Measurements from ENCODE around the gene GON4L. TPM values are rescaled to one million over a fixed set of nuclear protein-coding genes. Genes with fewer than 3 reads are reported as not detected.
"Not testable (repeated sequence)": the region's sequence is repeated elsewhere in the genome, so short reads cannot be mapped to it uniquely, and the experiment has no call there.

Gene GON4L
- total RNA-seq, 1 donor from 2014 or later: 49.5 TPM

GRCh38 chr1:155759966-155760630 is 96.9 kb downstream of the GON4L start:
- no peaks in the 10 kb centered on the region for H3K4me1 ChIP-seq
- ATAC-seq (no peak), DNase-seq (no peak)
- no peak overlapping the region for H3K27ac ChIP-seq
- no peaks in the 10 kb centered on the region for H3K27me3 ChIP-seq
- peaks cover 86% of the 10 kb centered on the region for H3K36me3 ChIP-seq
- no peak for TF ChIP-seq CTCF (IDR thresholded peaks at IDR 0.05)
- no peaks in the 10 kb centered on the region for H3K9me3 ChIP-seq
- no peak overlapping the region for H3K4me3 ChIP-seq
- intact Hi-C loops (cut with DNase I): no loop called here

GRCh38 chr1:155759017-155759416 is 98.0 kb downstream of the GON4L start:
- H3K9me3 ChIP-seq; H3K27me3 ChIP-seq; intact Hi-C loops (cut with DNase I); H3K27ac ChIP-seq; H3K4me1 ChIP-seq; ATAC-seq; H3K4me3 ChIP-seq: not testable (repeated sequence)
- peak; percentile 23 for DNase-seq
- peaks cover 86% of the 10 kb centered on the region for H3K36me3 ChIP-seq

GRCh38 chr1:155748141-155748540 is 108.9 kb downstream of the GON4L start:
- H3K27ac ChIP-seq; H3K4me3 ChIP-seq; DNase-seq; ATAC-seq; intact Hi-C loops (cut with DNase I); H3K4me1 ChIP-seq; H3K9me3 ChIP-seq; H3K27me3 ChIP-seq: not testable (repeated sequence)
- peaks cover 42% of the 10 kb centered on the region for H3K36me3 ChIP-seq

DNA sequence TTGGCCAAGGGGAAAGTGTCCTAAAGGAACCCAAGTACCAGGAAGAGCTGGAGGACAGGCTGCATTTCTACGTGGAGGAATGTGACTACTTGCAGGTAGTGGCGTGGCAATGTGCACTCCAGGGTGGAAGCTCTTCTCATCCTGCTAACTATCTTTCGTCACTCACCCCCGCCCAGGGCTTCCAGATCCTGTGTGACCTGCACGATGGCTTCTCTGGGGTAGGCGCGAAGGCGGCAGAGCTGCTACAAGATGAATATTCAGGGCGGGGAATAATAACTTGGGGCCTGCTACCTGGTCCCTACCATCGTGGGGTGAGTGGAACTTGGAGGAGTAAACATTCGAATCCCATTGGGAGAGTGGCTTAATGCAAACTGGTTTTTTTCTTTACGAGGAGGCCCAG is 109.4 kb downstream of the GON4L start:
- intact Hi-C loops (cut with DNase I); H3K27me3 ChIP-seq; H3K9me3 ChIP-seq; H3K27ac ChIP-seq; H3K4me1 ChIP-seq; H3K4me3 ChIP-seq; ATAC-seq: not testable (repeated sequence)
- peak; percentile 8 for DNase-seq
- H3K36me3 ChIP-seq: peaks cover 36% of the 10 kb centered on the region

DNA sequence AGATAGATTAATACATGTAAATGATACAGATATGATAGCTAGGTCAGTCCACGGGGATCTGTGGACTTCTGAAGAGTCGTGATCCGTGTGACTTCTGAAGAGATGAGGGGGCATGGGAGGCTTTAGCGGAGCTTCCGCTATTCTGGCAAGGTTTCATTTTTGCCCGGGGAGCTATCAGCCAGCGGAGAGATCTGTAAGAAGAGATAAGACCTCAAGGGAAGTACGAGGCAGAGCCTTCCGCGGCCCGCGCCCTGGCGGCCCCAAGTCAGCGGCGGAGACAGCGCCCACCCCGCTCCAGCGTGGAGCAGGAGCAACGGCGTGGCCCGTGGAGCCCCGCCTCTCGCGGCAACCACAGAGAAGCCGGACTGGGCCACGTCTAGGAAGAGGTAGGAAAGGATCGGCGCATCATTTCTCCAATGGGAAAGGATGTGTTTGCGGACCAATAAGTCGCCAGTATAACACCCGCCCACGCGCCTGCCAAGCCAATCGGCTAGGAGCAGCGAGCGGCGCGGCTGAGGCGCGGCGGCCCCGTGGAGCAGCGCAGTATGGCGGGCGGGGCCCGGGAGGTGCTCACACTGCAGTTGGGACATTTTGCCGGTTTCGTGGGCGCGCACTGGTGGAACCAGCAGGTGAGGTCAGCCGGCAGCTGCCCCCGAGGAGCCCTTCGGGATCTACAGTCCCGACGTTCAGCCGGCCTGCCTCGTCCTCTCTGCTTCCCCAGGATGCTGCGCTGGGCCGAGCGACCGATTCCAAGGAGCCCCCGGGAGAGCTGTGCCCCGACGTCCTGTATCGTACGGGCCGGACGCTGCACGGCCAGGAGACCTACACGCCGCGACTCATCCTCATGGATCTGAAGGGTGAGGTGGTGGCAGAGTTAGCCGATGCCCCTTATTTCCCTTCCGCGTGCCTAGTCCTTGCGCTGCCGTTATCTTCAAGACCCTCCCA is 111.5 kb downstream of the GON4L start:
- ATAC-seq (peak; percentile 98), DNase-seq (peak; percentile 99)
- H3K4me3 ChIP-seq: peak overlapping the region; percentile 77
- H3K4me1 ChIP-seq; H3K27me3 ChIP-seq; intact Hi-C loops (cut with DNase I); H3K9me3 ChIP-seq: not testable (repeated sequence)
- H3K27ac ChIP-seq: peak overlapping the region; percentile 81
- peak; percentile 6 for TF ChIP-seq CTCF (IDR thresholded peaks at IDR 0.05)
- H3K36me3 ChIP-seq: peaks cover 18% of the 10 kb centered on the region

GRCh38 chr1:155744711-155745283 is 112.2 kb downstream of the GON4L start:
- Histone ChIP-seq H3K36me3 (peaks cover 16% of the 10 kb centered on the region), H3K27ac (peak overlapping the region; percentile 81), H3K4me1 (peaks cover 5% of the 10 kb centered on the region), H3K27me3 (no peaks in the 10 kb centered on the region), H3K4me3 (peak overlapping the region; percentile 77), H3K9me3 (no peaks in the 10 kb centered on the region)
- intact Hi-C loops (cut with DNase I): no loop called here
- no peak for TF ChIP-seq CTCF (IDR thresholded peaks at IDR 0.05)
- ATAC-seq (no peak), DNase-seq (no peak)

- no peak for TF ChIP-seq CTCF (IDR thresholded peaks at IDR 0.05)
- H3K9me3 ChIP-seq: no peaks in the 10 kb centered on the region
- no peaks in the 10 kb centered on the region for H3K27me3 ChIP-seq
- intact Hi-C loops (cut with DNase I): no loop called here
- no peak overlapping the region for H3K27ac ChIP-seq
- H3K4me1 ChIP-seq: peaks cover 5% of the 10 kb centered on the region
- DNase-seq (peak; percentile 23), ATAC-seq (no peak)
- H3K36me3 ChIP-seq: peaks cover 23% of the 10 kb centered on the region
- no peak overlapping the region for H3K4me3 ChIP-seq
Observed at GRCh38 chr1:155741908-155742307, 115.1 kb downstream of the GON4L start.
